Mesenchymal stem cell (in vitro differentiated cells and primary cell): ENCODE data around the gene NFAT5.
A peak's percentile ranks its signal among the peaks of the same experiment; 100 is the strongest.
"Not testable (repeated sequence)": the region's sequence is repeated elsewhere in the genome, so short reads cannot be mapped to it uniquely, and the experiment has no call there.

Experiments used
- DNase-seq: peaks from one replicate; pipeline ENCODE4 v3.0.0-alpha.2; 2013
- H2AFZ ChIP-seq: one replicate; pipeline ENCODE4 v1.6.1; 2013; ENCODE audit warnings: low read depth, mild to moderate bottlenecking, control low read depth, inconsistent platforms, low read length, moderate library complexity
- H2AK5ac ChIP-seq: 2 replicates; pipeline ENCODE4 v1.6.1; 2013; ENCODE audit warnings: low read length, moderate library complexity, mild to moderate bottlenecking, inconsistent platforms; ENCODE audit not compliant: severe bottlenecking
- H2BK120ac ChIP-seq: one replicate; pipeline ENCODE4 v1.6.1; 2013; ENCODE audit warnings: low read depth, mild to moderate bottlenecking, inconsistent platforms, low read length, moderate library complexity
- H2BK12ac ChIP-seq, 2 experiments: one replicate each; pipeline ENCODE4 v1.6.1; 2013; ENCODE audit warnings: inconsistent platforms in 2 of 2, low read length in 2 of 2, mild to moderate bottlenecking in 2 of 2, moderate library complexity in 2 of 2, control low read depth in 1 of 2
- H2BK15ac ChIP-seq: one replicate; pipeline ENCODE4 v1.6.1; 2013; ENCODE audit warnings: mild to moderate bottlenecking, low read depth, inconsistent platforms; ENCODE audit not compliant: poor library complexity, severe bottlenecking
- H2BK5ac ChIP-seq: 2 replicates; pipeline ENCODE4 v1.6.1; 2013; ENCODE audit warnings: low read depth, mild to moderate bottlenecking, low read length, control low read depth, inconsistent platforms; ENCODE audit not compliant: poor library complexity, severe bottlenecking
- H3K14ac ChIP-seq, 2 experiments: one replicate each; pipeline ENCODE4 v1.6.1; 2013; ENCODE audit warnings: inconsistent platforms in 2 of 2, low read length in 2 of 2, control low read depth in 1 of 2, mild to moderate bottlenecking in 1 of 2, moderate library complexity in 1 of 2
- H3K18ac ChIP-seq, 2 experiments: one replicate each; pipeline ENCODE4 v1.6.1; 2013; ENCODE audit warnings: inconsistent platforms in 2 of 2, low read length in 2 of 2, control low read depth in 1 of 2, low read depth in 1 of 2, mild to moderate bottlenecking in 1 of 2
- H3K23ac ChIP-seq, 2 experiments: one replicate each; pipeline ENCODE4 v1.6.1; 2013; ENCODE audit warnings: inconsistent platforms in 2 of 2, low read length in 2 of 2, mild to moderate bottlenecking in 2 of 2, moderate library complexity in 2 of 2, control low read depth in 1 of 2
- H3K27ac ChIP-seq: 2 replicates; pipeline ENCODE4 v1.5.1; 2013; ENCODE audit warnings: mild to moderate bottlenecking, moderate library complexity, low read length, control low read depth, inconsistent platforms; ENCODE audit not compliant: poor library complexity, severe bottlenecking
- H3K27me3 ChIP-seq, 2 experiments: 2 replicates each; pipeline versions ENCODE4 v1.6.1 to v1.7.0; 2013; ENCODE audit warnings: low read length in 2 of 2, mild to moderate bottlenecking in 2 of 2, moderate library complexity in 2 of 2, control low read depth in 1 of 2, inconsistent platforms in 1 of 2; ENCODE audit not compliant: control insufficient read depth in 1 of 2, insufficient read depth in 1 of 2
- H3K36me3 ChIP-seq, 2 experiments: 2 replicates each; pipeline versions ENCODE4 v1.6.1 to v1.7.0; 2013; ENCODE audit warnings: low read length in 2 of 2, control low read depth in 1 of 2, inconsistent platforms in 1 of 2, low read depth in 1 of 2, mild to moderate bottlenecking in 1 of 2; ENCODE audit not compliant: insufficient read depth in 2 of 2, control insufficient read depth in 1 of 2
- H3K4ac ChIP-seq, 2 experiments: one replicate each; pipeline ENCODE4 v1.6.1; 2013; ENCODE audit warnings: inconsistent platforms in 2 of 2, low read length in 2 of 2, mild to moderate bottlenecking in 2 of 2, moderate library complexity in 2 of 2, control low read depth in 1 of 2, low read depth in 1 of 2
- H3K4me1 ChIP-seq: 2 replicates; pipeline ENCODE4 v1.6.1; 2013; ENCODE audit warnings: low read depth, low read length, control low read depth; ENCODE audit not compliant: control insufficient read depth, insufficient read depth
- H3K4me2 ChIP-seq: 2 replicates; pipeline ENCODE4 v1.6.1; 2013; ENCODE audit warnings: low read length, mild to moderate bottlenecking, inconsistent platforms; ENCODE audit not compliant: poor library complexity, severe bottlenecking
- H3K4me3 ChIP-seq, 2 experiments: 2 replicates each; pipeline versions ENCODE4 v1.5.1 to v1.7.0; 2013; ENCODE audit warnings: low read length in 2 of 2, mild to moderate bottlenecking in 2 of 2, control low read depth in 1 of 2, low read depth in 1 of 2; ENCODE audit not compliant: insufficient read depth in 1 of 2
- H3K79me1 ChIP-seq: replicated peaks from 2 replicates; pipeline ENCODE4 v1.6.1; 2013; ENCODE audit warnings: mild to moderate bottlenecking, control low read depth, low read length, inconsistent platforms; ENCODE audit not compliant: poor library complexity, severe bottlenecking
- H3K9ac ChIP-seq: 2 replicates; pipeline ENCODE4 v1.7.0; 2013; ENCODE audit warnings: mild to moderate bottlenecking, low read length, moderate library complexity
- H3K9me3 ChIP-seq: 2 replicates; pipeline ENCODE4 v1.7.0; 2013; ENCODE audit warnings: mild to moderate bottlenecking, low read length; ENCODE audit not compliant: control insufficient read depth
- H4K8ac ChIP-seq: one replicate; pipeline ENCODE4 v1.6.1; 2013; ENCODE audit warnings: inconsistent platforms, mild to moderate bottlenecking, low read length, moderate library complexity
- H4K91ac ChIP-seq: one replicate; pipeline ENCODE4 v1.6.1; 2013; ENCODE audit warnings: mild to moderate bottlenecking, low read length, inconsistent platforms
- WGBS: methylation state at CpG from one replicate; pipeline ENCODE4 v1.1.7; 2013; ENCODE audit warnings: mixed read lengths; 5-methylcytosine and 5-hydroxymethylcytosine counted together

NFAT5 gene

GRCh38 chr16:69726313-69727060 lies 160.7 kb downstream of the NFAT5 start, which contains the start of gene NQO1:
NQO1 (minus strand) TSS chr16:69726560; CDS start chr16:69726439, 121 bp downstream.
- Histone ChIP-seq H3K4ac (peak within 1 kb of the TSS; percentile 59 to 99), H3K4me1 (peaks cover 13% of the 10 kb centered on the region), H3K36me3 (peaks cover 6 to 17% of the 10 kb centered on the region in 2 experiments), H3K23ac (peak within 1 kb of the TSS; percentile 61 to 87), H3K27me3 (no peaks in the 10 kb centered on the region), H3K27ac (peak within 1 kb of the TSS; percentile 98), H2BK5ac (peak within 1 kb of the TSS; percentile 84), H3K79me1 (no peaks in the 10 kb centered on the region), H4K91ac (peak within 1 kb of the TSS; percentile 96), H3K18ac (peak within 1 kb of the TSS; percentile 92 to 98), H4K8ac (peak within 1 kb of the TSS; percentile 95), H3K9me3 (no peaks in the 10 kb centered on the region), H2BK12ac (peak within 1 kb of the TSS in 1 of 2 experiments; percentile 76), H2AFZ (no peak within 1 kb of the TSS), H3K14ac (peak within 1 kb of the TSS in 1 of 2 experiments; percentile 92), H3K4me2 (peak within 1 kb of the TSS; percentile 81), H2AK5ac (peak within 1 kb of the TSS; percentile 31), H3K4me3 (peak within 1 kb of the TSS; percentile 55 to 92), H2BK120ac (peak within 1 kb of the TSS; percentile 96), H3K9ac (peak within 1 kb of the TSS; percentile 94), H2BK15ac (peak within 1 kb of the TSS; percentile 88)
- WGBS: under 1% methylated on average over 31 of the region's 31 CpGs
- peak; percentile 99 for DNase-seq

DNA sequence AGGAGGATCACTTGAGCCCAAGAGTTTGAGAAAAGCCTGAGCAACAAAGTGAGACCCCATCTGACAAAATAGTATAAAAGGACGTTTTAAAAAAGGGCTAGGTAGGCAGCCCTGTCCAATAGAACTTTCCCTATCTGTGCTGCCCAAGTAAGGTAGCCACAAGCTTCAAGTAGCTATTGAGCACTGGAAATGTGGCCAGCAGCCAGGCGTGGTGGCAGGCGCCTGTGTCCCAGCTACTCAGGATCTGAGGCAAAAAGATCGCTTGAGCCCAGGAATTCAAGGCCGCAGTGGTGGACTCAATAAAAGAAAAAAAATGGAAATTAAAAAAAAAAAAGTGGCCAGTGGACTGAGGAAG lies 162.1 kb downstream of the NFAT5 start:
- peak overlapping the region in 1 of 2 experiments; percentile 92 for H3K4me3 ChIP-seq
- H3K14ac ChIP-seq: no peak overlapping the region
- no peaks in the 10 kb centered on the region for H3K27me3 ChIP-seq
- H3K4me1 ChIP-seq: peaks cover 11% of the 10 kb centered on the region
- no peak overlapping the region for H3K4me2 ChIP-seq
- peak overlapping the region; percentile 0 to 10 for H3K4ac ChIP-seq
- WGBS: 97% methylated on average over 5 of the region's 5 CpGs
- H4K8ac ChIP-seq: no peak overlapping the region
- no peak overlapping the region for H2BK5ac ChIP-seq
- peak overlapping the region; percentile 66 for H2BK15ac ChIP-seq
- no peak overlapping the region for H3K9ac ChIP-seq
- no peak overlapping the region for H2AK5ac ChIP-seq
- peak overlapping the region; percentile 2 to 33 for H2BK12ac ChIP-seq
- peak overlapping the region; percentile 48 for H4K91ac ChIP-seq
- H3K36me3 ChIP-seq: peaks cover 4 to 6% of the 10 kb centered on the region in 2 experiments
- DNase-seq: no peak
- H2AFZ ChIP-seq: no peak overlapping the region
- H3K23ac ChIP-seq: no peak overlapping the region
- H3K79me1 ChIP-seq: no peaks in the 10 kb centered on the region
- H3K27ac ChIP-seq: peak overlapping the region; percentile 0
- H2BK120ac ChIP-seq: peak overlapping the region; percentile 65
- H3K18ac ChIP-seq: peak overlapping the region; percentile 3 to 46
- H3K9me3 ChIP-seq: no peaks in the 10 kb centered on the region

DNA sequence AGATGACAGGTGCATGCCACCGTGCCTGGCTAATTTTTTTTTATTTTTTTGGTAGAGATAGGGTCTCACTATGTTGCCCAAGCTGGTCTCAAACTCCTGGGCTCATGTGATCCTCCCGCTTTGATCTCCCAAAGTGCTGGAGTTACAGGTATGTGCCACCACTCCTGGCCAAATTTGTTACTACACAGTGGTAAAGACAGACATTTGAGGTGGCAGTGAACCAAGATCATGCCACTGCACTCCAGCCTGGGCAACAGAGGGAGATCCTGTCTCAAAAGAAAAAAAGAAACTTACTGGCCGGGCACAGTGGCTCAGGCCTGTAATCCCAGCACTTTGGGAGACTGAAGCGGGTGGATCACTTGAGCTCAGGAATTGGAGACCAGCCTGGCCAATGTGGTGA lies 163.3 kb downstream of the NFAT5 start:
- H4K91ac ChIP-seq, H3K27me3 ChIP-seq, H4K8ac ChIP-seq, H3K18ac ChIP-seq, H3K27ac ChIP-seq, H3K4ac ChIP-seq, H2BK12ac ChIP-seq, H3K36me3 ChIP-seq, H2AK5ac ChIP-seq, H3K79me1 ChIP-seq, H2BK5ac ChIP-seq, H2BK15ac ChIP-seq, DNase-seq, H3K14ac ChIP-seq, H2AFZ ChIP-seq, H3K9me3 ChIP-seq, H2BK120ac ChIP-seq, H3K4me2 ChIP-seq, H3K4me3 ChIP-seq, H3K23ac ChIP-seq, H3K9ac ChIP-seq: not testable (repeated sequence)
- WGBS: 83% methylated on average over 4 of the region's 4 CpGs
- peaks cover 11% of the 10 kb centered on the region for H3K4me1 ChIP-seq

- H3K4me1 ChIP-seq: peaks cover 11% of the 10 kb centered on the region
- H3K27me3 ChIP-seq, H3K9ac ChIP-seq, H2BK120ac ChIP-seq, H2AK5ac ChIP-seq, H4K8ac ChIP-seq, H3K27ac ChIP-seq, H3K4me2 ChIP-seq, H2BK15ac ChIP-seq, H3K18ac ChIP-seq, H3K9me3 ChIP-seq, H3K79me1 ChIP-seq, H2BK5ac ChIP-seq, H3K4ac ChIP-seq, H3K14ac ChIP-seq, H3K23ac ChIP-seq, H2BK12ac ChIP-seq, H3K36me3 ChIP-seq, DNase-seq, H3K4me3 ChIP-seq, H4K91ac ChIP-seq, H2AFZ ChIP-seq: not testable (repeated sequence)
- 71% methylated on average over 4 of the region's 5 CpGs for WGBS
These were observed 165.5 kb downstream of the NFAT5 start for GRCh38 chr16:69731280-69731679.
